ENCODE measurements around the gene NDUFA3. TPM values are rescaled to one million over a fixed set of nuclear protein-coding genes. Genes with fewer than 3 reads are reported as not detected.

The NDUFA3 gene
- total RNA-seq, 1 experiment from 2014 or later: 144 TPM

DNA sequence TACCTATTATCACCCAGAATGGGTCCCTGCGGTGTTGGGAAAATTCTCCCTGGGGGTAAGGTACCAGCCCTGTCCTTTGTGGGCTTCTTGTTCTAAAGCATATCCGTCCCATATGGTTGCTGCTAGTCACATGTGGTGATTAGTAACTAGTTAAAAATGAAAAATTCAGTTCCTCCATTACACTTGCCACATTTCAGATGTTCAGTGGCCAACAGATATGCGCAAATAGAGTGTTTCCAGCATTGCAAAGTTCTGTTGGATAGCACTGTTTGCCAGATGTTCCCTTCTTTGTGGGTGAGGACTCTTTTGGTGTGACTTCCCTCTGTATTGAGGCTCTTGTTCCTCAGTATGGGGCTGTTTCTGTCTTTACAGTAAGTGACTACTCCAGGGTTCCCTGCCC lies 38.7 kb downstream of the NDUFA3 start:
- Histone ChIP-seq H3K36me3 (ENCODE audit: insufficient read depth, low read length, poor library complexity, severe bottlenecking) (peaks cover 64% of the 10 kb centered on the region), H3K9me3 (ENCODE audit: low read depth, low read length, poor library complexity, severe bottlenecking) (no peaks in the 10 kb centered on the region), H3K4me3 (ENCODE audit: low read depth, low read length, poor library complexity, severe bottlenecking) (no peak overlapping the region), H3K27me3 (replicated peaks; ENCODE audit: insufficient read depth, low read depth, low read length, poor library complexity) (no peaks in the 10 kb centered on the region), H3K4me1 (ENCODE audit: insufficient read depth, low read length, poor library complexity, severe bottlenecking) (peaks cover 12% of the 10 kb centered on the region), H3K27ac (ENCODE audit: low read depth, low read length, poor library complexity, severe bottlenecking) (no peak overlapping the region)
- BruUV-seq (replicated peaks): no TSS peak
- ChIA-PET CTCF (no interaction called here), POLR2A (ENCODE audit: low non-redundant PET) (no interaction called here)
- no peak for TF ChIP-seq EZH2 (IDR thresholded peaks at IDR 0.05; ENCODE audit: borderline replicate concordance, low read depth, low read length, poor library complexity, severe bottlenecking)
- TF ChIP-seq, protein P1, sequence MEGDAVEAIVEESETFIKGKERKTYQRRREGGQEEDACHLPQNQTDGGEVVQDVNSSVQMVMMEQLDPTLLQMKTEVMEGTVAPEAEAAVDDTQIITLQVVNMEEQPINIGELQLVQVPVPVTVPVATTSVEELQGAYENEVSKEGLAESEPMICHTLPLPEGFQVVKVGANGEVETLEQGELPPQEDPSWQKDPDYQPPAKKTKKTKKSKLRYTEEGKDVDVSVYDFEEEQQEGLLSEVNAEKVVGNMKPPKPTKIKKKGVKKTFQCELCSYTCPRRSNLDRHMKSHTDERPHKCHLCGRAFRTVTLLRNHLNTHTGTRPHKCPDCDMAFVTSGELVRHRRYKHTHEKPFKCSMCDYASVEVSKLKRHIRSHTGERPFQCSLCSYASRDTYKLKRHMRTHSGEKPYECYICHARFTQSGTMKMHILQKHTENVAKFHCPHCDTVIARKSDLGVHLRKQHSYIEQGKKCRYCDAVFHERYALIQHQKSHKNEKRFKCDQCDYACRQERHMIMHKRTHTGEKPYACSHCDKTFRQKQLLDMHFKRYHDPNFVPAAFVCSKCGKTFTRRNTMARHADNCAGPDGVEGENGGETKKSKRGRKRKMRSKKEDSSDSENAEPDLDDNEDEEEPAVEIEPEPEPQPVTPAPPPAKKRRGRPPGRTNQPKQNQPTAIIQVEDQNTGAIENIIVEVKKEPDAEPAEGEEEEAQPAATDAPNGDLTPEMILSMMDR (conservative IDR thresholded peaks at IDR 0.05; ENCODE audit: low read depth, low read length): no peak
- intact Hi-C loops (cut with micrococcal nuclease; ENCODE audit: unreplicated experiment): no loop called here
- DNase-seq (ENCODE audit: low spot score): no peak

GRCh38 chr19:54142166-54142780 lies 39.6 kb downstream of the NDUFA3 start:
- ChIA-PET CTCF (no interaction called here), POLR2A (ENCODE audit: low non-redundant PET) (no interaction called here)
- Histone ChIP-seq H3K4me1 (ENCODE audit: insufficient read depth, low read length, poor library complexity, severe bottlenecking) (peaks cover 12% of the 10 kb centered on the region), H3K36me3 (ENCODE audit: insufficient read depth, low read length, poor library complexity, severe bottlenecking) (peaks cover 73% of the 10 kb centered on the region), H3K27ac (ENCODE audit: low read depth, low read length, poor library complexity, severe bottlenecking) (no peak overlapping the region), H3K4me3 (ENCODE audit: low read depth, low read length, poor library complexity, severe bottlenecking) (no peak overlapping the region), H3K9me3 (ENCODE audit: low read depth, low read length, poor library complexity, severe bottlenecking) (no peaks in the 10 kb centered on the region), H3K27me3 (replicated peaks; ENCODE audit: insufficient read depth, low read depth, low read length, poor library complexity) (no peaks in the 10 kb centered on the region)
- intact Hi-C loops (cut with micrococcal nuclease; ENCODE audit: unreplicated experiment): no loop called here
- DNase-seq (ENCODE audit: low spot score): no peak
- no peak for TF ChIP-seq EZH2 (IDR thresholded peaks at IDR 0.05; ENCODE audit: borderline replicate concordance, low read depth, low read length, poor library complexity, severe bottlenecking)
- TF ChIP-seq, protein P1 (conservative IDR thresholded peaks at IDR 0.05; ENCODE audit: low read depth, low read length): no peak
- BruUV-seq (replicated peaks): no TSS peak

DNA sequence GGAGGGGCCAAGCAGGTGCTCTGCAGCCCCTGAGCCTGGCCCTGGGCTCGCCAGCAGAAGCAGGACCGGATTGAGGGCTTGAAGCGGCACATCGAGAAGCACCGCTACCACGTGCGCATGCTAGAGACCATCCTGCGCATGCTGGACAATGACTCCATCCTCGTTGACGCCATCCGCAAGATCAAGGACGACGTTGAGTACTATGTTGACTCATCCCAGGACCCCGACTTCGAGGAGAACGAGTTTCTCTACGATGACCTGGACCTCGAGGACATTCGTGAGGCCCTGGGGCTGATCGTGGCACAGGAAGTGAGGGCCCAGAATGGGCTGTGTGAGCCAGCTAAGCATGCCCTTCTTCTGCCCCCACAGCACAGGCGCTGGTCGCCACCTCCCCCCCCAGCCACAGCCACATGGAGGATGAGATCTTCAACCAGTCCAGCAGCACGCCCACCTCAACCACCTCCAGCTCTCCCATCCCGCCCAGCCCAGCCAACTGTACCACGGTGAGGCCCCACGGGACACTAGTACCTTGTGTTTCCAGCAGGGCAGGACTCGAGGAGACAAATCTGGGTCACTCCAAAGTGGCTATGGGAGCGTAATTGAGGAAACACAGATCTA lies 43.0 kb downstream of the NDUFA3 start:
- no TSS peak for BruUV-seq (replicated peaks)
- Histone ChIP-seq H3K27me3 (replicated peaks; ENCODE audit: insufficient read depth, low read depth, low read length, poor library complexity) (no peaks in the 10 kb centered on the region), H3K27ac (ENCODE audit: low read depth, low read length, poor library complexity, severe bottlenecking) (no peak overlapping the region), H3K4me3 (ENCODE audit: low read depth, low read length, poor library complexity, severe bottlenecking) (no peak overlapping the region), H3K36me3 (ENCODE audit: insufficient read depth, low read length, poor library complexity, severe bottlenecking) (peaks cover 91% of the 10 kb centered on the region), H3K9me3 (ENCODE audit: low read depth, low read length, poor library complexity, severe bottlenecking) (no peaks in the 10 kb centered on the region), H3K4me1 (ENCODE audit: insufficient read depth, low read length, poor library complexity, severe bottlenecking) (no peaks in the 10 kb centered on the region)
- DNase-seq (ENCODE audit: low spot score): no peak
- no peak for TF ChIP-seq EZH2 (IDR thresholded peaks at IDR 0.05; ENCODE audit: borderline replicate concordance, low read depth, low read length, poor library complexity, severe bottlenecking)
- TF ChIP-seq, protein P1 (conservative IDR thresholded peaks at IDR 0.05; ENCODE audit: low read depth, low read length): no peak
- CTCF ChIA-PET: no interaction called here
- POLR2A ChIA-PET (ENCODE audit: low non-redundant PET): no interaction called here
- intact Hi-C loops (cut with micrococcal nuclease; ENCODE audit: unreplicated experiment): no loop called here
